K562 (cell line): Measurements from ENCODE around the gene AXIN2.

ENCODE experiments used
- DPF2 ChIP-seq: fragments of 450-650 bp; IDR thresholded peaks from 2 replicates; pipeline ENCODE4 v1.6.1; 2016
- HNRNPUL1 ChIP-seq: fragments of 200-400 bp; formaldehyde crosslinking; IDR thresholded peaks from 2 replicates; pipeline ENCODE4 v1.6.1; 2017; ENCODE audit warnings: low read length
- MAFK ChIP-seq: IDR thresholded peaks from 2 replicates; pipeline ENCODE4 v1.6.1; 2011; ENCODE audit warnings: low read length, improper control_type of control experiment
- POLR2A ChIP-seq: fragments of 450-650 bp; conservative IDR thresholded peaks from 2 replicates; pipeline ENCODE4 v1.6.1; 2016
- RHOXF2B ChIP-seq: fragments of 250-450 bp; sonication (Bioruptor Pico); conservative IDR thresholded peaks from 2 replicates; pipeline ENCODE4 v1.5.1; 2021
- SMAD1 ChIP-seq: fragments of 150-350 bp; IDR thresholded peaks from 2 replicates; pipeline ENCODE4 v1.6.1; 2014; ENCODE audit warnings: low read length, low read depth; ENCODE audit not compliant: partially characterized antibody
- TAF9B ChIP-seq: fragments of 450-650 bp; IDR thresholded peaks from 2 replicates; pipeline ENCODE4 v1.6.1; 2018; ENCODE audit warnings: mild to moderate bottlenecking; ENCODE audit not compliant: partially characterized antibody

GRCh38 chr17:65495122-65496055 is 66.1 kb downstream of the AXIN2 start:
- TF ChIP-seq POLR2A (no peak), SMAD1 (no peak), RHOXF2B (no peak), HNRNPUL1 (no peak), MAFK (no peak), DPF2 (no peak), TAF9B (no peak)
